ENCODE measurements around the gene GRID1. TPM values are rescaled to one million over a fixed set of nuclear protein-coding genes. Genes with fewer than 3 reads are reported as not detected.

Gene GRID1
- polyA plus RNA-seq, 4 donors, result 0.27 to 1.1 (median 0.40) TPM; not detected in 1

- Histone ChIP-seq H3K27ac (ENCODE audit: low read depth in 1 of 3, low read length in 2 of 3) (no peak overlapping the region), H3K4me1 (ENCODE audit: control insufficient read depth in 3 of 3, insufficient read depth in 2 of 3, low read depth in 1 of 3, low read length in 2 of 3) (no peaks in the 10 kb centered on the region), H3K9me3 (ENCODE audit: control insufficient read depth in 2 of 2, insufficient read depth in 1 of 2, low read depth in 1 of 2, low read length in 1 of 2) (no peaks in the 10 kb centered on the region), H3K27me3 (ENCODE audit: control insufficient read depth in 3 of 3, insufficient read depth in 3 of 3, low read length in 3 of 3) (peaks cover 0 to 2% (median 0%) of the 10 kb centered on the region in 3 donors), H3K36me3 (ENCODE audit: control insufficient read depth in 3 of 3, insufficient read depth in 2 of 3, low read depth in 1 of 3, low read length in 3 of 3) (no peaks in the 10 kb centered on the region), H3K4me3 (ENCODE audit: low read depth in 1 of 3, low read length in 3 of 3) (no peak overlapping the region)
- no peak for DNase-seq
- 42 to 69% (median 64%) methylated on average over 3 of the region's 3 CpGs for WGBS, 3 donors
- no peak for FAIRE-seq
Observed at GRCh38 chr10:85861513-85862197, 504.9 kb downstream of the GRID1 start.

GRCh38 chr10:85859859-85860258, 506.7 kb downstream of the GRID1 start:
- WGBS, 3 donors, result 46 to 76% (median 61%) methylated on average over 2 of the region's 2 CpGs
- no peaks in the 10 kb centered on the region for H3K9me3 ChIP-seq (ENCODE audit: control insufficient read depth in 2 of 2, insufficient read depth in 1 of 2, low read depth in 1 of 2, low read length in 1 of 2)
- peaks cover 0 to 2% (median 0%) of the 10 kb centered on the region in 3 donors for H3K27me3 ChIP-seq (ENCODE audit: control insufficient read depth in 3 of 3, insufficient read depth in 3 of 3, low read length in 3 of 3)
- H3K36me3 ChIP-seq (ENCODE audit: control insufficient read depth in 3 of 3, insufficient read depth in 2 of 3, low read depth in 1 of 3, low read length in 3 of 3), result no peaks in the 10 kb centered on the region
- FAIRE-seq (no peak), DNase-seq (no peak)
- no peak overlapping the region for H3K27ac ChIP-seq (ENCODE audit: low read depth in 1 of 3, low read length in 2 of 3)
- H3K4me1 ChIP-seq (ENCODE audit: control insufficient read depth in 3 of 3, insufficient read depth in 2 of 3, low read depth in 1 of 3, low read length in 2 of 3), result no peaks in the 10 kb centered on the region
- no peak overlapping the region for H3K4me3 ChIP-seq (ENCODE audit: low read depth in 1 of 3, low read length in 3 of 3)

- FAIRE-seq (no peak), DNase-seq (no peak)
- no peaks in the 10 kb centered on the region for H3K36me3 ChIP-seq (ENCODE audit: control insufficient read depth in 3 of 3, insufficient read depth in 2 of 3, low read depth in 1 of 3, low read length in 3 of 3)
- 83 to 91% (median 86%) methylated on average over 3 of the region's 3 CpGs for WGBS, 3 donors
- no peak overlapping the region for H3K4me3 ChIP-seq (ENCODE audit: low read depth in 1 of 3, low read length in 3 of 3)
- no peak overlapping the region for H3K27ac ChIP-seq (ENCODE audit: low read depth in 1 of 3, low read length in 2 of 3)
- H3K9me3 ChIP-seq (ENCODE audit: control insufficient read depth in 2 of 2, insufficient read depth in 1 of 2, low read depth in 1 of 2, low read length in 1 of 2), result no peaks in the 10 kb centered on the region
- no peaks in the 10 kb centered on the region for H3K4me1 ChIP-seq (ENCODE audit: control insufficient read depth in 3 of 3, insufficient read depth in 2 of 3, low read depth in 1 of 3, low read length in 2 of 3)
- peaks cover 0 to 2% (median 0%) of the 10 kb centered on the region in 3 donors for H3K27me3 ChIP-seq (ENCODE audit: control insufficient read depth in 3 of 3, insufficient read depth in 3 of 3, low read length in 3 of 3)
Observed at GRCh38 chr10:85858776-85859515, 507.6 kb downstream of the GRID1 start.

GRCh38 chr10:85857791-85858190, 508.8 kb downstream of the GRID1 start:
- WGBS, 3 donors, result 89 to 90% (median 90%) methylated on average over 3 of the region's 3 CpGs
- Histone ChIP-seq H3K36me3 (ENCODE audit: control insufficient read depth in 3 of 3, insufficient read depth in 2 of 3, low read depth in 1 of 3, low read length in 3 of 3) (no peaks in the 10 kb centered on the region), H3K4me3 (ENCODE audit: low read depth in 1 of 3, low read length in 3 of 3) (no peak overlapping the region), H3K27ac (ENCODE audit: low read depth in 1 of 3, low read length in 2 of 3) (no peak overlapping the region), H3K9me3 (ENCODE audit: control insufficient read depth in 2 of 2, insufficient read depth in 1 of 2, low read depth in 1 of 2, low read length in 1 of 2) (no peaks in the 10 kb centered on the region), H3K4me1 (ENCODE audit: control insufficient read depth in 3 of 3, insufficient read depth in 2 of 3, low read depth in 1 of 3, low read length in 2 of 3) (no peaks in the 10 kb centered on the region), H3K27me3 (ENCODE audit: control insufficient read depth in 3 of 3, insufficient read depth in 3 of 3, low read length in 3 of 3) (no peaks in the 10 kb centered on the region)
- FAIRE-seq (no peak), DNase-seq (no peak)

GRCh38 chr10:85857305-85857704, 509.3 kb downstream of the GRID1 start:
- FAIRE-seq (no peak), DNase-seq (no peak)
- H3K4me3 ChIP-seq (ENCODE audit: low read depth in 1 of 3, low read length in 3 of 3), result no peak overlapping the region
- no peak overlapping the region for H3K27ac ChIP-seq (ENCODE audit: low read depth in 1 of 3, low read length in 2 of 3)
- WGBS, 3 donors, result 79 to 86% (median 81%) methylated on average over 9 of the region's 9 CpGs
- no peaks in the 10 kb centered on the region for H3K36me3 ChIP-seq (ENCODE audit: control insufficient read depth in 3 of 3, insufficient read depth in 2 of 3, low read depth in 1 of 3, low read length in 3 of 3)
- H3K9me3 ChIP-seq (ENCODE audit: control insufficient read depth in 2 of 2, insufficient read depth in 1 of 2, low read depth in 1 of 2, low read length in 1 of 2), result no peaks in the 10 kb centered on the region
- no peaks in the 10 kb centered on the region for H3K4me1 ChIP-seq (ENCODE audit: control insufficient read depth in 3 of 3, insufficient read depth in 2 of 3, low read depth in 1 of 3, low read length in 2 of 3)
- no peaks in the 10 kb centered on the region for H3K27me3 ChIP-seq (ENCODE audit: control insufficient read depth in 3 of 3, insufficient read depth in 3 of 3, low read length in 3 of 3)

GRCh38 chr10:85851934-85852333, 514.7 kb downstream of the GRID1 start:
- Histone ChIP-seq H3K27ac (ENCODE audit: low read depth in 1 of 3, low read length in 2 of 3) (no peak overlapping the region), H3K27me3 (ENCODE audit: control insufficient read depth in 3 of 3, insufficient read depth in 3 of 3, low read length in 3 of 3) (no peaks in the 10 kb centered on the region), H3K4me1 (ENCODE audit: control insufficient read depth in 3 of 3, insufficient read depth in 2 of 3, low read depth in 1 of 3, low read length in 2 of 3) (no peaks in the 10 kb centered on the region), H3K4me3 (ENCODE audit: low read depth in 1 of 3, low read length in 3 of 3) (no peak overlapping the region), H3K36me3 (ENCODE audit: control insufficient read depth in 3 of 3, insufficient read depth in 2 of 3, low read depth in 1 of 3, low read length in 3 of 3) (no peaks in the 10 kb centered on the region), H3K9me3 (ENCODE audit: control insufficient read depth in 2 of 2, insufficient read depth in 1 of 2, low read depth in 1 of 2, low read length in 1 of 2) (peaks cover 0 to 7% of the 10 kb centered on the region in 2 donors)
- DNase-seq, result no peak
- FAIRE-seq, result no peak
- WGBS, 3 donors, result 40 to 69% (median 63%) methylated on average over 6 of the region's 6 CpGs

- H3K9me3 ChIP-seq (ENCODE audit: control insufficient read depth in 2 of 2, insufficient read depth in 1 of 2, low read depth in 1 of 2, low read length in 1 of 2), result peaks cover 0 to 7% of the 10 kb centered on the region in 2 donors
- H3K27me3 ChIP-seq (ENCODE audit: control insufficient read depth in 3 of 3, insufficient read depth in 3 of 3, low read length in 3 of 3), result no peaks in the 10 kb centered on the region
- H3K4me1 ChIP-seq (ENCODE audit: control insufficient read depth in 3 of 3, insufficient read depth in 2 of 3, low read depth in 1 of 3, low read length in 2 of 3), result no peaks in the 10 kb centered on the region
- H3K27ac ChIP-seq (ENCODE audit: low read depth in 1 of 3, low read length in 2 of 3), result no peak overlapping the region
- no peak overlapping the region for H3K4me3 ChIP-seq (ENCODE audit: low read depth in 1 of 3, low read length in 3 of 3)
- FAIRE-seq, result no peak
- H3K36me3 ChIP-seq (ENCODE audit: control insufficient read depth in 3 of 3, insufficient read depth in 2 of 3, low read depth in 1 of 3, low read length in 3 of 3), result no peaks in the 10 kb centered on the region
- WGBS, 3 donors, result 36 to 74% (median 44%) methylated on average over 2 of the region's 2 CpGs
- DNase-seq, result no peak
Observed at GRCh38 chr10:85851325-85851724, 515.3 kb downstream of the GRID1 start.

GRCh38 chr10:85850736-85851135, 515.9 kb downstream of the GRID1 start:
- peaks cover 0 to 7% of the 10 kb centered on the region in 2 donors for H3K9me3 ChIP-seq (ENCODE audit: control insufficient read depth in 2 of 2, insufficient read depth in 1 of 2, low read depth in 1 of 2, low read length in 1 of 2)
- H3K4me1 ChIP-seq (ENCODE audit: control insufficient read depth in 3 of 3, insufficient read depth in 2 of 3, low read depth in 1 of 3, low read length in 2 of 3), result no peaks in the 10 kb centered on the region
- H3K36me3 ChIP-seq (ENCODE audit: control insufficient read depth in 3 of 3, insufficient read depth in 2 of 3, low read depth in 1 of 3, low read length in 3 of 3), result no peaks in the 10 kb centered on the region
- no peaks in the 10 kb centered on the region for H3K27me3 ChIP-seq (ENCODE audit: control insufficient read depth in 3 of 3, insufficient read depth in 3 of 3, low read length in 3 of 3)
- no peak for DNase-seq
- H3K4me3 ChIP-seq (ENCODE audit: low read depth in 1 of 3, low read length in 3 of 3), result no peak overlapping the region
- H3K27ac ChIP-seq (ENCODE audit: low read depth in 1 of 3, low read length in 2 of 3), result no peak overlapping the region
- WGBS, 3 donors, result 83 to 91% (median 85%) methylated on average over 3 of the region's 3 CpGs
- no peak for FAIRE-seq
